ENCODE results near the gene RETN.
A peak's percentile ranks its signal among the peaks of the same experiment; 100 is the strongest.

RETN gene

GRCh38 chr19:7668842-7669241, at the start of gene RETN:
RETN (plus strand) TSS chr19:7669049; CDS start chr19:7669327, 278 bp downstream.
- no peak for DNase-seq (ENCODE audit: low read depth)

- DNase-seq (ENCODE audit: low read depth): no peak
Observed at GRCh38 chr19:7619671-7620441, 49.0 kb upstream of the RETN start.

- DNase-seq (ENCODE audit: low read depth): no peak
Observed at GRCh38 chr19:7620442-7621412, 48.1 kb upstream of the RETN start.

- DNase-seq (ENCODE audit: low read depth): no peak
Observed at GRCh38 chr19:7622933-7623685, 45.7 kb upstream of the RETN start.

- DNase-seq (ENCODE audit: low read depth): no peak
Observed at GRCh38 chr19:7623725-7624603, 44.9 kb upstream of the RETN start.

GRCh38 chr19:7624810-7625209, 44.0 kb upstream of the RETN start:
- no peak for DNase-seq (ENCODE audit: low read depth)

GRCh38 chr19:7625763-7626372, 43.0 kb upstream of the RETN start:
- DNase-seq (ENCODE audit: low read depth): no peak

GRCh38 chr19:7627166-7627565, 41.7 kb upstream of the RETN start:
- no peak for DNase-seq (ENCODE audit: low read depth)

- no peak for DNase-seq (ENCODE audit: low read depth)
Observed at GRCh38 chr19:7628589-7629311, 40.1 kb upstream of the RETN start.

- DNase-seq (ENCODE audit: low read depth): peak; percentile 86
Observed at GRCh38 chr19:7629347-7630054, 39.3 kb upstream of the RETN start, which contains the start of the genes PET100 and XAB2. PET100 (plus strand) TSS chr19:7629793; CDS start chr19:7629834, 41 bp downstream. XAB2 (minus strand) TSS chr19:7629545; CDS start chr19:7629527, 18 bp downstream.

GRCh38 chr19:7631577-7631976, 37.3 kb upstream of the RETN start:
- no peak for DNase-seq (ENCODE audit: low read depth)

- DNase-seq (ENCODE audit: low read depth): no peak
Observed at GRCh38 chr19:7632340-7633203, 36.3 kb upstream of the RETN start.

GRCh38 chr19:7633698-7634097, 35.2 kb upstream of the RETN start, which contains the start of gene PCP2:
PCP2 (minus strand) TSS chr19:7633719; CDS start chr19:7633457, 262 bp downstream.
- no peak for DNase-seq (ENCODE audit: low read depth)

- no peak for DNase-seq (ENCODE audit: low read depth)
Observed at GRCh38 chr19:7635670-7636069, 33.2 kb upstream of the RETN start.

- no peak for DNase-seq (ENCODE audit: low read depth)
Observed at GRCh38 chr19:7636317-7636690, 32.5 kb upstream of the RETN start.

- peak; percentile 88 for DNase-seq (ENCODE audit: low read depth)
Observed at GRCh38 chr19:7636691-7637373, 32.0 kb upstream of the RETN start, which contains the start of gene STXBP2. STXBP2 (plus strand) TSS chr19:7637110; CDS start chr19:7637150, 40 bp downstream.

All from stimulated activated CD8-positive, alpha-beta memory T cell treated with anti-CD3 and anti-CD28 coated beads, Interleukin-12 subunit alpha, Interleukin-12 subunit beta, amount 100 ng/mL, for 4 hours (primary cell).